Measurements from ENCODE around the gene ADCY6. TPM values are rescaled to one million over a fixed set of nuclear protein-coding genes. Genes with fewer than 3 reads are reported as not detected.
A peak's percentile ranks its signal among the peaks of the same experiment; 100 is the strongest.

ADCY6 gene
- total RNA-seq = not detected
- polyA plus RNA-seq (2013, experiment 1 of 2) = 0.08 TPM
- polyA plus RNA-seq (2013, experiment 2 of 2) = 0.65 TPM
- 0 to 4.4 (median 0.58) reads per million in 172 experiments for total RNA-seq

- peaks cover 16% of the 10 kb centered on the region for H3K4me1 ChIP-seq (ENCODE audit: insufficient read depth, low read length)
- no peaks in the 10 kb centered on the region for H3K36me3 ChIP-seq (ENCODE audit: insufficient read depth, low read length)
- ATAC-seq (ENCODE audit: poor library complexity) (no peak), DNase-seq (peak in 1 of 14 experiments; percentile 9)
- CTCF ChIA-PET = interaction anchor here (0.7 kb wide), 1 partner anchor 36 kb away, joined by 4 read pairs; no protein-coding TSS in a partner anchor
- peaks cover 56% of the 10 kb centered on the region for H3K27me3 Mint-ChIP-seq
- H3K4me3 ChIP-seq (ENCODE audit: low read length) = peak within 1 kb of the TSS; percentile 43
- H3K27me3 ChIP-seq (ENCODE audit: control insufficient read depth in 1 of 2, insufficient read depth in 2 of 2, low read length in 2 of 2) = peaks cover 33 to 34% of the 10 kb centered on the region in 2 experiments
- H3K9me3 ChIP-seq (ENCODE audit: control insufficient read depth in 1 of 2, insufficient read depth in 1 of 2, low read length in 2 of 2) = no peaks in the 10 kb centered on the region
- H3K9me3 Mint-ChIP-seq = no peaks in the 10 kb centered on the region
- TF ChIP-seq CTCF (IDR thresholded peaks at IDR 0.05) = no peak
- intact Hi-C loops (cut with DNase I, micrococcal nuclease) = no loop called here
- H3K36me3 Mint-ChIP-seq (ENCODE audit: low read depth) = no peaks in the 10 kb centered on the region
- H3K27ac Mint-ChIP-seq = no peak within 1 kb of the TSS
- H3K4me1 Mint-ChIP-seq (ENCODE audit: low read depth) = peaks cover 4% of the 10 kb centered on the region
- POLR2A ChIA-PET = interaction anchor here (0.6 kb wide), 1 partner anchor 26 kb away, joined by 5 read pairs; no protein-coding TSS in a partner anchor
- H3K27ac ChIP-seq (ENCODE audit: low read depth in 1 of 2, low read length in 2 of 2) = no peak within 1 kb of the TSS
- H3K4me3 Mint-ChIP-seq = peak within 1 kb of the TSS; percentile 77
Observed at GRCh38 chr12:48788854-48789775, at the start of gene ADCY6. Gene ADCY6, minus strand, starts transcription at chr12:48789089. Its CDS starts 5,655 bp downstream, at chr12:48783434.

GRCh38 chr12:48838048-48838447 lies 49.2 kb upstream of the ADCY6 start:
- DNase-seq (no peak), ATAC-seq (ENCODE audit: poor library complexity) (no peak)
- no peaks in the 10 kb centered on the region for H3K9me3 ChIP-seq (ENCODE audit: control insufficient read depth in 1 of 2, insufficient read depth in 1 of 2, low read length in 2 of 2)
- H3K27ac ChIP-seq (ENCODE audit: low read depth in 1 of 2, low read length in 2 of 2) = no peak overlapping the region
- POLR2A ChIA-PET = no interaction called here
- no peaks in the 10 kb centered on the region for H3K27me3 Mint-ChIP-seq
- CTCF ChIA-PET = no interaction called here
- H3K36me3 Mint-ChIP-seq (ENCODE audit: low read depth) = peaks cover 79% of the 10 kb centered on the region
- peaks cover 77% of the 10 kb centered on the region for H3K36me3 ChIP-seq (ENCODE audit: insufficient read depth, low read length)
- H3K4me3 Mint-ChIP-seq = no peak overlapping the region
- no peaks in the 10 kb centered on the region for H3K4me1 ChIP-seq (ENCODE audit: insufficient read depth, low read length)
- H3K9me3 Mint-ChIP-seq = no peaks in the 10 kb centered on the region
- no peaks in the 10 kb centered on the region for H3K27me3 ChIP-seq (ENCODE audit: control insufficient read depth in 1 of 2, insufficient read depth in 2 of 2, low read length in 2 of 2)
- TF ChIP-seq CTCF (IDR thresholded peaks at IDR 0.05) = no peak
- no peak overlapping the region for H3K27ac Mint-ChIP-seq
- H3K4me3 ChIP-seq (ENCODE audit: low read length) = no peak overlapping the region
- H3K4me1 Mint-ChIP-seq (ENCODE audit: low read depth) = no peaks in the 10 kb centered on the region
- intact Hi-C loops (cut with DNase I, micrococcal nuclease) = no loop called here

- Histone ChIP-seq H3K27ac (ENCODE audit: low read depth in 1 of 2, low read length in 2 of 2) (no peak overlapping the region), H3K4me3 (ENCODE audit: low read length) (no peak overlapping the region), H3K36me3 (ENCODE audit: insufficient read depth, low read length) (peaks cover 88% of the 10 kb centered on the region), H3K4me1 (ENCODE audit: insufficient read depth, low read length) (no peaks in the 10 kb centered on the region), H3K9me3 (ENCODE audit: control insufficient read depth in 1 of 2, insufficient read depth in 1 of 2, low read length in 2 of 2) (no peaks in the 10 kb centered on the region), H3K27me3 (ENCODE audit: control insufficient read depth in 1 of 2, insufficient read depth in 2 of 2, low read length in 2 of 2) (no peaks in the 10 kb centered on the region)
- H3K4me1 Mint-ChIP-seq (ENCODE audit: low read depth) = no peaks in the 10 kb centered on the region
- no peaks in the 10 kb centered on the region for H3K9me3 Mint-ChIP-seq
- ATAC-seq (ENCODE audit: poor library complexity) = no peak
- intact Hi-C loops (cut with DNase I, micrococcal nuclease) = no loop called here
- no peak overlapping the region for H3K4me3 Mint-ChIP-seq
- no peak overlapping the region for H3K27ac Mint-ChIP-seq
- no peaks in the 10 kb centered on the region for H3K27me3 Mint-ChIP-seq
- ChIA-PET POLR2A (no interaction called here), CTCF (interaction anchor here (1.2 kb wide), 1 partner anchor 18 kb away, joined by 3 read pairs; no protein-coding TSS in a partner anchor)
- TF ChIP-seq CTCF (IDR thresholded peaks at IDR 0.05) = no peak
- H3K36me3 Mint-ChIP-seq (ENCODE audit: low read depth) = peaks cover 86% of the 10 kb centered on the region
- no peak for DNase-seq
Observed at GRCh38 chr12:48832321-48833060, 43.6 kb upstream of the ADCY6 start.

Measured in CD4-positive, alpha-beta T cell (primary cell).